Adipose tissue (tissue), 3 donors: ENCODE data around the gene DLG4. TPM values are rescaled to one million over a fixed set of nuclear protein-coding genes. Genes with fewer than 3 reads are reported as not detected.

Experiments used
- H3K27ac ChIP-seq: one replicate; pipeline ENCODE4 v1.5.1; 2013; ENCODE audit warnings: low read depth, low read length
- WGBS, 3 donors: extraction: QIAGEN DNeasy Blood & Tissue Kit; methylation state at CpG; one replicate each; pipeline ENCODE4 v1.1.7; 2013; 5-methylcytosine and 5-hydroxymethylcytosine counted together
- polyA plus RNA-seq, 3 donors: library from polyadenylated mRNA; stranded (reverse); fragments of 200-250 nt; gene quantifications; one replicate each; pipeline ENCODE4 v1.2.3, GENCODE V29; 2013
- donor health status: healthy with polysubstance abuse.
- donor health status: Bipolar disorder and iron deficiency.
- donor health status: healthy.

Gene DLG4
- polyA plus RNA-seq, 3 donors, result 3.3 to 26.3 (median 5.5) TPM

GRCh38 chr17:7235693-7236665, 16.3 kb upstream of the DLG4 start:
- H3K27ac ChIP-seq, result no peak overlapping the region
- WGBS, 3 donors, result 79 to 87% (median 86%) methylated on average over 22 of the region's 22 CpGs

DNA sequence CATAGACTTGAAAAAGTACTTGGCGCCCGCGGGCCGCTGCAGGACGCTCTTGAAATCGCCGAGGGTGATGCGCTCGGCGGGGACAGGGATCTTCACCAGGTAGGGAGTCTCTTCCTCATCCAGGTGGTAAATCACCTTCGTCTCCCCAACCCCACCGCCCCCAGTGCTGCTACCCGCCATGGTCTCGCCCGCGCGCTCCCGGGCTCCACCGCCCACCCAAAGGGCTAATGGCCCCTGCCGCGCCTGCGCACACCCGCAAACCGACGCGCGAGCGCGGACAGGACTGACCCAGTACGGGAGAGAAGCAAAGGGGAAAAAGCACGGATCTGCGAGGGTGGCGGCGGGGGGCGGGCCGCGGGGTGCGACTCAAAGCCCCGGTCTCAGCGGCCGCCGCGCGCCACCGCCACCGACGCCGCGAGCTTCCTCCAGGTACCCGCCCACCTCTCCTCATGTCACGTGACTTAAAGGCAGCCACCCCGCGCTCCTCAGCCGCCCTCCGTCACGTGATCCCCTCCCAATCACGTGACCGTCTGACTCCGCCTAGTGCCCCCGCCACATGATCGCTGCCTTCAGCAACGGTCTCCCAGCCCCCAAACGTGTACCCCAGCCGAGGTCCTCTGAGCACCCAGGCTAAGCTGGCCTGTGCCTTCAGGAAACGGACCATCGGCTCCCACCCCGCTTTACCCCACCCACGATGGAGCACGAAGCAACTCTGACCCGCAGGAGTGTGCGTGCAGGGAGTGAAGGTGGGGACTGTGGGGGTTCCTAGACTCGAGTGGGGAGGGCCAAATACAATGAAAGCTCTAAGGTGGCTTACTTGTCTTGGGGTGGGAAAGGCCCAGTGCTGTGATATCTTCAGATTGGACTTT, 14.7 kb upstream of the DLG4 start, which contains the start of gene DVL2:
Gene DVL2, minus strand, starts transcription at position 435 of the 869 bp plus-strand sequence. Its CDS starts 255 bp downstream, at position 180.
- no peak within 1 kb of the TSS for H3K27ac ChIP-seq
- WGBS, 3 donors, result 0 to 1% (median 1%) methylated on average over 58 to 72 of the region's 72 CpGs

GRCh38 chr17:7233701-7234082, 14.1 kb upstream of the DLG4 start:
- whole genome bisulfite sequencing, 3 donors, result 1% methylated on average over 9 of the region's 9 CpGs
- no peak overlapping the region for H3K27ac ChIP-seq

GRCh38 chr17:7232114-7232513, 12.5 kb upstream of the DLG4 start:
- H3K27ac ChIP-seq, result no peak overlapping the region
- WGBS, 3 donors, result 79 to 84% (median 80%) methylated on average over 5 of the region's 5 CpGs

DNA sequence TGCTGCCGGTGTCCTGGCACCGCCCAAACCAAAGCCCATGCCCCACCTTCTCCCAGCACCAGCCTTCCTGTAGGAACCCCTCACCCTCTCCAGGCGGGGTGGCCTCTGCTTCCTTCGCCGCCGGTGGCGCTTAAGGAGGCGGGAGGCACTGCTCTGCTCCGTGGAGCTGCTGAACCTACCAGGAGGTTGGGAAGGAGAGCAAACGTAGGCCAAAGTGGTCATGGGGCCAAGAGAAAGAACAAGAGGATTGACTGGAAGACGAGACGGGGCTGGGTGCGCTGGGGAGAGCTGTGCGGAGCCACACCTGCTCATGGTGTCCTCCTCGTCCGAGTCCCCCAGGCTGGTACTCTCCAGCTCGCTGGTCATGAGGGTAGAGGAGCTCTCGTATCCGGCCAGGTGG, 9.9 kb upstream of the DLG4 start:
- 93 to 95% (median 94%) methylated on average over 19 of the region's 19 CpGs for WGBS, 3 donors
- H3K27ac ChIP-seq, result no peak overlapping the region

DNA sequence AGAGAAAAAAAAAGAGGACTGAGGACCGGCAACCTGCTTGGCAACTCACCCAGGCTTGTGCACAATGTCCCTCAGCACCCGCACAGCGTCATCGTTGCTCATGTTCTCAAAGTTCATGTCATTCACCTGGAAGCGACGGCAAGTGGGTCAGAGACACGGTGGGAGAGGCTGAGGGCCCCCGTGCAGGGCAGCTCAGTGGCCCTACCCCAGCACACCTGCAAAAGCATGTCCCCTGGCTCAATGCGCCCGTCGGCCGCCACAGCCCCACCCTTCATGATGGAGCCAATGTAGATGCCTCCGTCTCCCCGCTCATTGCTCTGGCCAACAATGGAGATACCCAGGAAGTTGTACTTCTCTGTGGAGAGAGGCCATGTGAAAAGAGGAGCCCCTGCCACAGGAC, 9.3 kb upstream of the DLG4 start:
- H3K27ac ChIP-seq, result no peak overlapping the region
- 91 to 97% (median 92%) methylated on average over 14 of the region's 14 CpGs for WGBS, 3 donors

DNA sequence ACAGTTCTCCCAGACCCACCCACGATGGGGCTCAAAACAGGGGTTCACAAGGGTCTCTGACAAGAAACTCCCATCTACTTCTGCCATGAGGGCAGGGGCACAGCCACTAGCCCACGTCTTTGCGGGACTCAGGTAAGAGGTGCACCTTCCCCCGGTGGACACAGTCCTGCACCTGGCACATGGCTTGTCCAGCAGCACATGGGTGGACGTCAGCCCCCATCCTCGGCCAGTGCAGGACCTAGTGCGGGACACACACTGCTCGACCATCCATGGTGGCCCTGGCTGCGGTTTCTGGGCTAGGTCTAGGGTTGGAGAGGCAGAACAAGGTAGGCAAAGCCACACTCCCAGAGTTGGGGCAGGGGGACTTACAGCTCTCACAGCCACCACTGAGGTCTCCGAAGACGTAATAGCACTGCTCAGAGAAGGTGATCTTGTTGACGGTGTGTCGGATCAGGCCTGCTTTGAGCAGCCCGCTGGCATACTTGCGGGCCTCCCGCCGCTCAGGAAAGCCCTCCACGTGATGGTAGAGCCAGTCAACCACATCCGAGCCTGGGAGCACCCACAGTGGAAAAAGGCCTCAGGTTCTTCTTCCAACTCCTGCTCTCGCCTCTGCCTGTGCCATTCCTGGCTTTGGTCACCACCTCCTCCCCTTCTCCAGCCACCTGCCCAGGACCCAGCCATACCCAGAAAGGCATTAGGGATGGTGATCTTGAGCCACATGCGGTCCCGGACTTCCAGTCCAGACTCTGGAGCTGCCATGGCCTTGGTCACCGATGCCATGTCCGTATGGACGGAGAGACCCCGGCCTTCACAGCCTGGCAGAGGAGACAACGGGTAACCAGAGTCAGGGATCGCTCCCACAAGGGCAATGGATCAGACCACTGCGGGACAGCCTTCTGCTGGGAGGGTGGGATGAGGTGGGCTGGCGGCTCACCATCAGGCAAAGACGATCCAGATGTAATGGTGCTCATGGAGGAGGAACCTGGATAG, 7.4 kb upstream of the DLG4 start:
- H3K27ac ChIP-seq, result no peak overlapping the region
- 89 to 94% (median 90%) methylated on average over 31 of the region's 31 CpGs for WGBS, 3 donors

- 82 to 86% (median 86%) methylated on average over 16 to 21 of the region's 21 CpGs for WGBS, 3 donors
Measured at GRCh38 chr17:7225711-7226331, 6.2 kb upstream of the DLG4 start.

GRCh38 chr17:7224661-7225111, 5.0 kb upstream of the DLG4 start:
- no peak overlapping the region for H3K27ac ChIP-seq
- 63 to 75% (median 71%) methylated on average over 14 to 15 of the region's 15 CpGs for WGBS, 3 donors

More at GRCh38 chr17:7225711-7226331, 6.2 kb upstream of the DLG4 start:
- H3K27ac ChIP-seq, result no peak overlapping the region

GRCh38 chr17:7224110-7224509, 4.5 kb upstream of the DLG4 start:
- no peak overlapping the region for H3K27ac ChIP-seq
- 73 to 83% (median 80%) methylated on average over 9 to 10 of the region's 10 CpGs for WGBS, 3 donors

GRCh38 chr17:7223375-7223774, 3.7 kb upstream of the DLG4 start:
- no peak overlapping the region for H3K27ac ChIP-seq

DNA sequence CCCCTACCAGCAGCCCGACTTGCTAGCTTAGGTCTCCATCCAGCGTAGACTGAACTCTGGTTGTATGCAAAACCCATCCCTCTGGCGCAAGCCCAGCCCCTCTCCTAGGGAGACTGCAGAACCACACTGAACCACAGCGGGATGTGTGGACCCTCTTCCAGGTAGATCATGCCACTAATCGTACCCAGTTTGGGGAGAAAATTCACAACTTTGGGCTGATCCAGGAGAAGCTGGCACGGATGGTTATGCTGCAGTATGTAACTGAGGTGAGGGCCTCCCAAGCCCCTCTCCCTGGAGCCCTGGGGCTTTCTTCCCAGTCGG, 3.3 kb upstream of the DLG4 start:
- H3K27ac ChIP-seq, result no peak overlapping the region
- WGBS, 3 donors, result 78 to 80% (median 79%) methylated on average over 7 of the region's 7 CpGs

More at GRCh38 chr17:7223375-7223774, 3.7 kb upstream of the DLG4 start:
- 84 to 86% (median 86%) methylated on average over 4 of the region's 4 CpGs for WGBS, 3 donors

GRCh38 chr17:7222093-7222971, 2.7 kb upstream of the DLG4 start:
- 72 to 83% (median 79%) methylated on average over 15 of the region's 15 CpGs for WGBS, 3 donors

GRCh38 chr17:7221278-7222092, 1.8 kb upstream of the DLG4 start:
- WGBS, 3 donors, result 47 to 69% (median 64%) methylated on average over 10 of the region's 10 CpGs
- H3K27ac ChIP-seq, result no peak overlapping the region

More at GRCh38 chr17:7222093-7222971, 2.7 kb upstream of the DLG4 start:
- no peak overlapping the region for H3K27ac ChIP-seq

- 13 to 26% (median 19%) methylated on average over 11 of the region's 11 CpGs for WGBS, 3 donors
- no peak overlapping the region for H3K27ac ChIP-seq
Measured at GRCh38 chr17:7220593-7221277, 1.1 kb upstream of the DLG4 start.
